CD4-positive, alpha-beta T cell treated with Interleukin-2 at 100 ng/mL for 4 hours (primary cell): ENCODE measurements around the gene FOXO6.

Source experiments
- DNase-seq: peaks from one replicate; pipeline ENCODE4 v3.0.0-alpha.2; 2020; ENCODE audit warnings: low spot score

The FOXO6 gene

GRCh38 chr1:41425369-41425768, 64.1 kb downstream of the FOXO6 start:
- no peak for DNase-seq

- no peak for DNase-seq
Measured at GRCh38 chr1:41426201-41426890, 65.1 kb downstream of the FOXO6 start.

GRCh38 chr1:41427122-41427913, 66.1 kb downstream of the FOXO6 start:
- DNase-seq = no peak

GRCh38 chr1:41427916-41428737, 66.9 kb downstream of the FOXO6 start:
- DNase-seq = no peak

- DNase-seq = no peak
Measured at GRCh38 chr1:41428738-41429640, 67.8 kb downstream of the FOXO6 start.

GRCh38 chr1:41429641-41430035, 68.4 kb downstream of the FOXO6 start:
- no peak for DNase-seq

GRCh38 chr1:41430069-41430468, 68.8 kb downstream of the FOXO6 start:
- no peak for DNase-seq

- DNase-seq = no peak
Measured at GRCh38 chr1:41430582-41430981, 69.3 kb downstream of the FOXO6 start.

GRCh38 chr1:41431490-41432350, 70.5 kb downstream of the FOXO6 start:
- no peak for DNase-seq
